Smooth muscle cell (in vitro differentiated cells): ENCODE measurements around the gene NACC1. TPM values are rescaled to one million over a fixed set of nuclear protein-coding genes. Genes with fewer than 3 reads are reported as not detected.

Experiments used
- DNase-seq: peaks from one replicate; lab custom pipeline; 2025; ENCODE audit not compliant: unreplicated experiment; lab: John Stamatoyannopoulos, UW
- H2AFZ ChIP-seq: fragments of 200-600 bp; sonication (generic); 2 replicates; pipeline ENCODE4 v1.6.0; 2016; ENCODE audit warnings: antibody characterized with exemption, low read depth, mild to moderate bottlenecking
- H3F3A ChIP-seq: fragments of 200-600 bp; sonication (generic); 2 replicates; pipeline ENCODE4 v1.6.0; 2017; ENCODE audit warnings: antibody characterized with exemption, low read depth
- H3K27ac ChIP-seq: fragments of 200-600 bp; sonication (generic); 2 replicates; pipeline ENCODE4 v1.5.1; 2016; ENCODE audit warnings: low read depth, mild to moderate bottlenecking
- H3K27me3 ChIP-seq: fragments of 200-600 bp; sonication (generic); 2 replicates; pipeline ENCODE4 v1.6.1; 2016; ENCODE audit warnings: low read depth, mild to moderate bottlenecking
- H3K36me3 ChIP-seq: fragments of 200-600 bp; sonication (generic); 2 replicates; pipeline ENCODE4 v1.5.1; 2016; ENCODE audit warnings: low read depth
- H3K4me1 ChIP-seq: fragments of 200-600 bp; sonication (generic); 2 replicates; pipeline ENCODE4 v1.5.1; 2016; ENCODE audit warnings: low read depth
- H3K4me2 ChIP-seq: fragments of 200-600 bp; sonication (generic); 2 replicates; pipeline ENCODE4 v1.6.0; 2016; ENCODE audit warnings: mild to moderate bottlenecking
- H3K4me3 ChIP-seq: fragments of 200-600 bp; sonication (generic); 2 replicates; pipeline ENCODE4 v1.5.1; 2016; ENCODE audit warnings: mild to moderate bottlenecking
- H3K79me2 ChIP-seq: fragments of 200-600 bp; sonication (generic); 2 replicates; pipeline ENCODE4 v1.6.0; 2016; ENCODE audit warnings: low read depth, mild to moderate bottlenecking
- H3K9ac ChIP-seq: fragments of 200-600 bp; sonication (generic); 2 replicates; pipeline ENCODE4 v1.6.0; 2016; ENCODE audit warnings: low read depth
- H3K9me3 ChIP-seq: fragments of 200-600 bp; sonication (generic); replicated peaks from 2 replicates; pipeline ENCODE4 v1.5.1; 2016; ENCODE audit warnings: low read depth
- H4K20me1 ChIP-seq: fragments of 200-600 bp; sonication (generic); 2 replicates; pipeline ENCODE4 v1.6.0; 2016; ENCODE audit warnings: low read depth
- WGBS: methylation state at CpG from one replicate; pipeline ENCODE4 v1.1.7; 2016; ENCODE audit warnings: low lambda C conversion rate; 5-methylcytosine and 5-hydroxymethylcytosine counted together
- polyA plus RNA-seq: library from polyadenylated mRNA; unstranded; fragments of >200 nt; fragmentation: Nextera tagmentation; extraction: Ambion mirVana; gene quantifications from 2 replicates; pipeline ENCODE4 v1.2.1, GENCODE V29; 2016
- total RNA-seq: library from RNA; depleted of rRNA; stranded (reverse); fragments of >200 nt; gene quantifications from 2 replicates; pipeline ENCODE4 v1.2.3, GENCODE V29; 2014
- TF ChIP-seq, protein P1 (sequence below): fragments of 200-600 bp; sonication (generic); IDR thresholded peaks from 2 replicates; pipeline ENCODE4 v1.5.1; 2017; ENCODE audit warnings: borderline replicate concordance, mild to moderate bottlenecking, antibody characterized with exemption; ENCODE audit not compliant: insufficient read depth, poor library complexity, severe bottlenecking

NACC1 gene
- total and polyA plus RNA-seq, 2 experiments from 2014 or later = 9.9 to 44.6 TPM

GRCh38 chr19:13089139-13089856, 28.8 kb upstream of the NACC1 start:
- Histone ChIP-seq H3K9me3 (no peaks in the 10 kb centered on the region), H3K27ac (no peak overlapping the region), H2AFZ (no peak overlapping the region), H3F3A (no peaks in the 10 kb centered on the region), H3K9ac (no peak overlapping the region), H3K79me2 (no peaks in the 10 kb centered on the region), H3K4me1 (peaks cover 14% of the 10 kb centered on the region), H3K27me3 (no peaks in the 10 kb centered on the region), H3K36me3 (no peaks in the 10 kb centered on the region), H3K4me2 (no peak overlapping the region), H4K20me1 (no peaks in the 10 kb centered on the region), H3K4me3 (no peak overlapping the region)
- DNase-seq = no peak
- WGBS = 93% methylated on average over 5 of the region's 5 CpGs
- TF ChIP-seq, protein P1, sequence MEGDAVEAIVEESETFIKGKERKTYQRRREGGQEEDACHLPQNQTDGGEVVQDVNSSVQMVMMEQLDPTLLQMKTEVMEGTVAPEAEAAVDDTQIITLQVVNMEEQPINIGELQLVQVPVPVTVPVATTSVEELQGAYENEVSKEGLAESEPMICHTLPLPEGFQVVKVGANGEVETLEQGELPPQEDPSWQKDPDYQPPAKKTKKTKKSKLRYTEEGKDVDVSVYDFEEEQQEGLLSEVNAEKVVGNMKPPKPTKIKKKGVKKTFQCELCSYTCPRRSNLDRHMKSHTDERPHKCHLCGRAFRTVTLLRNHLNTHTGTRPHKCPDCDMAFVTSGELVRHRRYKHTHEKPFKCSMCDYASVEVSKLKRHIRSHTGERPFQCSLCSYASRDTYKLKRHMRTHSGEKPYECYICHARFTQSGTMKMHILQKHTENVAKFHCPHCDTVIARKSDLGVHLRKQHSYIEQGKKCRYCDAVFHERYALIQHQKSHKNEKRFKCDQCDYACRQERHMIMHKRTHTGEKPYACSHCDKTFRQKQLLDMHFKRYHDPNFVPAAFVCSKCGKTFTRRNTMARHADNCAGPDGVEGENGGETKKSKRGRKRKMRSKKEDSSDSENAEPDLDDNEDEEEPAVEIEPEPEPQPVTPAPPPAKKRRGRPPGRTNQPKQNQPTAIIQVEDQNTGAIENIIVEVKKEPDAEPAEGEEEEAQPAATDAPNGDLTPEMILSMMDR = peak; percentile 30

GRCh38 chr19:13089857-13090507, 28.1 kb upstream of the NACC1 start:
- H3K79me2 ChIP-seq = no peaks in the 10 kb centered on the region
- TF ChIP-seq, protein P1 = no peak
- no peaks in the 10 kb centered on the region for H3K36me3 ChIP-seq
- 93% methylated on average over 12 of the region's 12 CpGs for WGBS
- H4K20me1 ChIP-seq = no peaks in the 10 kb centered on the region
- no peak overlapping the region for H2AFZ ChIP-seq
- peaks cover 14% of the 10 kb centered on the region for H3K4me1 ChIP-seq
- no peak overlapping the region for H3K9ac ChIP-seq
- no peak overlapping the region for H3K27ac ChIP-seq
- no peaks in the 10 kb centered on the region for H3F3A ChIP-seq
- H3K9me3 ChIP-seq = no peaks in the 10 kb centered on the region
- no peak overlapping the region for H3K4me2 ChIP-seq
- DNase-seq = no peak
- no peak overlapping the region for H3K4me3 ChIP-seq
- H3K27me3 ChIP-seq = peaks cover 6% of the 10 kb centered on the region

GRCh38 chr19:13090511-13091231, 27.4 kb upstream of the NACC1 start:
- H3K4me1 ChIP-seq = peaks cover 20% of the 10 kb centered on the region
- H3K27ac ChIP-seq = peak overlapping the region; percentile 24
- H3K4me3 ChIP-seq = no peak overlapping the region
- peaks cover 12% of the 10 kb centered on the region for H3K27me3 ChIP-seq
- DNase-seq = no peak
- no peak overlapping the region for H2AFZ ChIP-seq
- no peaks in the 10 kb centered on the region for H3K79me2 ChIP-seq
- peak overlapping the region; percentile 34 for H3K9ac ChIP-seq
- no peaks in the 10 kb centered on the region for H3K9me3 ChIP-seq
- no peaks in the 10 kb centered on the region for H3F3A ChIP-seq
- H3K4me2 ChIP-seq = peak overlapping the region; percentile 80
- H4K20me1 ChIP-seq = no peaks in the 10 kb centered on the region
- no peaks in the 10 kb centered on the region for H3K36me3 ChIP-seq
- 70% methylated on average over 5 of the region's 10 CpGs for WGBS
- TF ChIP-seq, protein P1 = no peak
